Glutamatergic neuron (in vitro differentiated cells): Measurements from ENCODE around the gene EVC2. TPM values are rescaled to one million over a fixed set of nuclear protein-coding genes. Genes with fewer than 3 reads are reported as not detected.

ENCODE experiments used
- DNase-seq: peaks from one replicate; pipeline ENCODE4 v3.0.0; 2022
- H3K27ac Mint-ChIP-seq: one replicate; pipeline ENCODE4 v1.8.0; 2020; ENCODE audit warnings: mild to moderate bottlenecking, mixed read lengths, inconsistent platforms; ENCODE audit not compliant: unreplicated experiment
- H3K27me3 Mint-ChIP-seq: one replicate; pipeline ENCODE4 v1.8.0; 2020; ENCODE audit warnings: mild to moderate bottlenecking, moderate library complexity, mixed read lengths, inconsistent platforms; ENCODE audit not compliant: unreplicated experiment
- H3K36me3 Mint-ChIP-seq: one replicate; pipeline ENCODE4 v1.8.0; 2020; ENCODE audit warnings: mild to moderate bottlenecking, mixed read lengths, inconsistent platforms; ENCODE audit not compliant: unreplicated experiment
- H3K4me1 Mint-ChIP-seq: one replicate; pipeline ENCODE4 v1.8.0; 2020; ENCODE audit warnings: mild to moderate bottlenecking, low read depth, mixed read lengths, inconsistent platforms; ENCODE audit not compliant: unreplicated experiment
- H3K4me3 Mint-ChIP-seq: one replicate; pipeline ENCODE4 v1.8.0; 2020; ENCODE audit warnings: mild to moderate bottlenecking, mixed read lengths, inconsistent platforms; ENCODE audit not compliant: unreplicated experiment
- H3K9me3 Mint-ChIP-seq: one replicate; pipeline ENCODE4 v1.8.0; 2020; ENCODE audit warnings: mild to moderate bottlenecking, moderate library complexity, mixed read lengths, inconsistent platforms; ENCODE audit not compliant: unreplicated experiment
- CTCF ChIP-seq: fragments of 200-600 bp; sonication (generic); IDR thresholded peaks from one replicate; pipeline ENCODE4 v1.5.0; 2021; ENCODE audit not compliant: partially characterized antibody, unreplicated experiment
- total RNA-seq: library from RNA; stranded (reverse); fragmentation: NEBNext Ultra II Directional; extraction: Animal tissue kit (Norgen Biotek cat#: 25700); gene quantifications from one replicate; pipeline ENCODE4 v1.2.1, GENCODE V29; 2021; ENCODE audit not compliant: unreplicated experiment

Gene EVC2
- total RNA-seq, 1 donor from 2014 or later: 2.3 TPM

- Mint-ChIP-seq H3K27ac (no peak overlapping the region), H3K9me3 (peaks cover 4% of the 10 kb centered on the region), H3K4me1 (no peaks in the 10 kb centered on the region), H3K4me3 (no peak overlapping the region), H3K36me3 (peaks cover 6% of the 10 kb centered on the region), H3K27me3 (no peaks in the 10 kb centered on the region)
- DNase-seq: no peak
- no peak for TF ChIP-seq CTCF
Observed at GRCh38 chr4:5544762-5545161, 163.6 kb downstream of the EVC2 start.

- Mint-ChIP-seq H3K4me3 (no peak overlapping the region), H3K36me3 (no peaks in the 10 kb centered on the region), H3K27ac (no peak overlapping the region), H3K27me3 (no peaks in the 10 kb centered on the region), H3K4me1 (no peaks in the 10 kb centered on the region), H3K9me3 (peaks cover 3% of the 10 kb centered on the region)
- no peak for TF ChIP-seq CTCF
- no peak for DNase-seq
Observed at GRCh38 chr4:5543681-5544080, 164.7 kb downstream of the EVC2 start.

- H3K27ac Mint-ChIP-seq: no peak overlapping the region
- no peak for DNase-seq
- TF ChIP-seq CTCF: no peak
Observed at GRCh38 chr4:5541169-5541568, 167.2 kb downstream of the EVC2 start.

GRCh38 chr4:5539584-5539983 is 168.8 kb downstream of the EVC2 start:
- Mint-ChIP-seq H3K27me3 (no peaks in the 10 kb centered on the region), H3K27ac (no peak overlapping the region), H3K4me3 (no peak overlapping the region), H3K9me3 (peaks cover 3% of the 10 kb centered on the region), H3K4me1 (no peaks in the 10 kb centered on the region), H3K36me3 (peaks cover 3% of the 10 kb centered on the region)
- DNase-seq: no peak
- no peak for TF ChIP-seq CTCF

More at GRCh38 chr4:5541169-5541568, 167.2 kb downstream of the EVC2 start:
- Mint-ChIP-seq H3K4me1 (no peaks in the 10 kb centered on the region), H3K9me3 (peaks cover 3% of the 10 kb centered on the region), H3K27me3 (no peaks in the 10 kb centered on the region), H3K36me3 (no peaks in the 10 kb centered on the region), H3K4me3 (no peak overlapping the region)

- Mint-ChIP-seq H3K27me3 (peaks cover 3% of the 10 kb centered on the region), H3K4me3 (no peak overlapping the region)
- no peak for DNase-seq
Observed at GRCh38 chr4:5532100-5532499, 176.3 kb downstream of the EVC2 start.

More at GRCh38 chr4:5532100-5532499, 176.3 kb downstream of the EVC2 start:
- no peak for TF ChIP-seq CTCF
- H3K9me3 Mint-ChIP-seq: no peaks in the 10 kb centered on the region
- H3K4me1 Mint-ChIP-seq: peaks cover 4% of the 10 kb centered on the region
- H3K36me3 Mint-ChIP-seq: peaks cover 7% of the 10 kb centered on the region
- H3K27ac Mint-ChIP-seq: no peak overlapping the region
